ENCODE results near the gene PLEKHA3. TPM values are rescaled to one million over a fixed set of nuclear protein-coding genes. Genes with fewer than 3 reads are reported as not detected.
A peak's percentile ranks its signal among the peaks of the same experiment; 100 is the strongest.

The PLEKHA3 gene
- total and polyA plus RNA-seq, 10 of the 15 experiments (the other 5 are each of a cell fraction or from before 2014, with no cell fraction given) = 1.4 to 21.1 (median 7.4) TPM

DNA sequence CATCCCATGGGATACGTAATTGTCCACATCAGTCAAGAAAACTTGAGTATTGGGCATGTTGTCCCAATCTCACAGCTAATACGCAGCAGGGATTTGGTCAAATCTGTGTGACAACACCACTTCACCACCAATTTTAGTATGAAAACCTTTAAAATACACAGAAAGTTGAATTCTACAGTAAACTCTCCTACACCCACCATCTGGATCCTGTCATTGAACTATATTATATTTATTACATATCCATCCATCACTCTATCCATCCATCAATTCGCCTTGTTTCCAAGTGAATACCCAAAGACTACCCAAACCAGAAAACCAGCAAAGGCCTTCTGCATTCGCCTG is 1.0 kb upstream of the PLEKHA3 start:
- H3K79me2 ChIP-seq (ENCODE audit: control insufficient read depth, insufficient read depth, low read length) = peaks cover 39% of the 10 kb centered on the region
- ChIA-PET SMC1A (ENCODE audit: uncharacterized antibody, unreplicated experiment) (interaction anchor here (1.0 kb wide), 2 partner anchors 49 to 51 kb away, joined by 3 read pairs; no protein-coding TSS in a partner anchor), CTCF (interaction anchor here (0.9 to 1.8 kb wide), 6 partner anchors 17 to 221 kb away, joined by 3 to 10 read pairs (median 4); no protein-coding TSS in a partner anchor), POLR2A (interaction anchor here (0.7 kb wide), 1 partner anchor 17 kb away, joined by 7 read pairs; no protein-coding TSS in a partner anchor), RAD21 (ENCODE audit: unreplicated experiment) (interaction anchor here (1.6 kb wide), 1 partner anchor 49 kb away, joined by 8 read pairs; no protein-coding TSS in a partner anchor)
- no TSS peak for BruUV-seq (replicated peaks)
- intact Hi-C loops (cut with micrococcal nuclease; ENCODE audit: unreplicated experiment) = loop anchor here (1.0 to 10.0 kb wide), 3 partner anchors 44 to 436 kb away; no protein-coding TSS in a partner anchor
- H4K20me1 ChIP-seq (ENCODE audit: control insufficient read depth, insufficient read depth) = no peaks in the 10 kb centered on the region
- TF ChIP-seq JUNB (IDR thresholded peaks at IDR 0.05) = no peak
- TF ChIP-seq RUNX3 (IDR thresholded peaks at IDR 0.05; ENCODE audit: low read length) = no peak
- 0 out of 4 replicates have a peak, but pooled peaks of 1 of the 2 experiments have one; percentile 88 for TF ChIP-seq IKZF2 (IDR thresholded peaks at IDR 0.05)
- TF ChIP-seq IKZF1 (conservative IDR thresholded peaks at IDR 0.05) = peak; percentile 80; the same call in 1 of the 2 replicates
- no peak for ATAC-seq
- peak overlapping the region; percentile 97 for H3K4me2 ChIP-seq (ENCODE audit: control insufficient read depth, insufficient read depth)
- H3K9ac ChIP-seq (ENCODE audit: control insufficient read depth, insufficient read depth, low read length) = peak overlapping the region; percentile 94; the same call in 1 of the 2 replicates
- 26% methylated on average over 4 of the region's 4 CpGs for WGBS (ENCODE audit: insufficient coverage, insufficient replicate concordance, low lambda C conversion rate, missing lambda C conversion rate)
- no peaks in the 10 kb centered on the region for H3K36me3 ChIP-seq (ENCODE audit: control insufficient read depth in 2 of 2, insufficient read depth in 2 of 2, low read length in 1 of 2)
- H3K4me1 ChIP-seq (ENCODE audit: control insufficient read depth, insufficient read depth, low read length) = peaks cover 7% of the 10 kb centered on the region; the same call in 1 of the 2 replicates
- peak overlapping the region; percentile 98 for H2AFZ ChIP-seq (ENCODE audit: control insufficient read depth, low read depth, low read length)
- peak overlapping the region; percentile 99; the same call in 1 of the 2 replicates for H3K4me3 ChIP-seq
- no peak overlapping the region; the same call in 1 of the 2 replicates for H3K27ac ChIP-seq (ENCODE audit: control insufficient read depth, insufficient read depth)
- H3K27me3 ChIP-seq (replicated peaks in 1 of 2; ENCODE audit: control insufficient read depth in 2 of 2, insufficient read depth in 2 of 2, low read length in 1 of 2) = no peaks in the 10 kb centered on the region
- no peaks in the 10 kb centered on the region for H3K9me3 ChIP-seq (replicated peaks; ENCODE audit: control insufficient read depth, insufficient read depth, low read length)
- FAIRE-seq = no peak
- in situ Hi-C loops (cut with MboI) = no loop called here
- DNase-seq (ENCODE audit: low read depth, low spot score) = no peak

DNA sequence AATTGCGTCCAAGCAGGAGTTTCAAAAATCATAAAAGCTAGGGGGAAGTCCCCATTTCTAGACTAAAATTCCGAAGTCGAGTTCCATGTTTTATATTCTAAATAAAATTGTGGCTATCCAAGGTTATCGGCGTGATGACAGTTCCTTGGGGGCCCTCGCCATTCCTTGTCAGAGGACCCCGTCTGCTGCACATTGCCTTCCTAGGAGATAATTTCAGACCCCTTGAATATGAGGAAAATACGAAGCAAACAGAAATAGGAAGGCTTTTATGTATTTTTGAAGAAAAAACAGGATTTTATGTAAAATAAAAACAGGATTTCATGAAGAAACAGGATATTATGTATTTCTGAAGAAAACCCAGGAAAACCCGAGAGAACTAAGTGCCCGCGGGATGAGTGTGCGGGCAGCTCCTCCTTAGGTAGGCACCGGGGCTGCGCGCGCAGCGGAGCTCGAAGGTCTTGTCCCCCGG is 465 bp upstream of the PLEKHA3 start:
- no peak for FAIRE-seq
- BruUV-seq (replicated peaks) = no TSS peak
- TF ChIP-seq BACH1 (IDR thresholded peaks at IDR 0.05; ENCODE audit: borderline replicate concordance) (no peak), SMARCA5 (IDR thresholded peaks at IDR 0.05) (no peak), MEF2B (IDR thresholded peaks at IDR 0.05; ENCODE audit: partially characterized antibody, poor library complexity, severe bottlenecking) (peak; percentile 26), STAT3 (IDR thresholded peaks at IDR 0.05; ENCODE audit: low read depth, low read length) (no peak), SREBF2 (IDR thresholded peaks at IDR 0.05; ENCODE audit: low read length) (no peak), SUZ12 (IDR thresholded peaks at IDR 0.05; ENCODE audit: unreplicated experiment) (no peak), KLF5 (IDR thresholded peaks at IDR 0.05; ENCODE audit: partially characterized antibody) (no peak)
- TF ChIP-seq, protein P1, sequence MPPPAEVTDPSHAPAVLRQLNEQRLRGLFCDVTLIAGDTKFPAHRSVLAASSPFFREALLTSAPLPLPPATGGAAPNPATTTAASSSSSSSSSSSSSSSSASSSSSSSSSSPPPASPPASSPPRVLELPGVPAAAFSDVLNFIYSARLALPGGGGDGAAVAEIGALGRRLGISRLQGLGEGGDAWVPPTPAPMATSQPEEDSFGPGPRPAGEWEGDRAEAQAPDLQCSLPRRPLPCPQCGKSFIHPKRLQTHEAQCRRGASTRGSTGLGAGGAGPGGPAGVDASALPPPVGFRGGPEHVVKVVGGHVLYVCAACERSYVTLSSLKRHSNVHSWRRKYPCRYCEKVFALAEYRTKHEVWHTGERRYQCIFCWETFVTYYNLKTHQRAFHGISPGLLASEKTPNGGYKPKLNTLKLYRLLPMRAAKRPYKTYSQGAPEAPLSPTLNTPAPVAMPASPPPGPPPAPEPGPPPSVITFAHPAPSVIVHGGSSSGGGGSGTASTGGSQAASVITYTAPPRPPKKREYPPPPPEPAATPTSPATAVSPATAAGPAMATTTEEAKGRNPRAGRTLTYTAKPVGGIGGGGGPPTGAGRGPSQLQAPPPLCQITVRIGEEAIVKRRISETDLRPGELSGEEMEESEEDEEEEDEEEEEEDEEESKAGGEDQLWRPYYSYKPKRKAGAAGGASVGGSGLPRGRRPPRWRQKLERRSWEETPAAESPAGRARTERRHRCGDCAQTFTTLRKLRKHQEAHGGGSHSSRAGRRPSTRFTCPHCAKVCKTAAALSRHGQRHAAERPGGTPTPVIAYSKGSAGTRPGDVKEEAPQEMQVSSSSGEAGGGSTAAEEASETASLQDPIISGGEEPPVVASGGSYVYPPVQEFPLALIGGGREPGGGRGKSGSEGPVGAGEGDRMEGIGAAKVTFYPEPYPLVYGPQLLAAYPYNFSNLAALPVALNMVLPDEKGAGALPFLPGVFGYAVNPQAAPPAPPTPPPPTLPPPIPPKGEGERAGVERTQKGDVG (CRISPR knock-in tag; IDR thresholded peaks at IDR 0.05) = no peak

More for the DNA sequence above, 465 bp upstream of the PLEKHA3 start:
- ATAC-seq (no peak), DNase-seq (ENCODE audit: low read depth, low spot score) (no peak)
- H4K20me1 ChIP-seq (ENCODE audit: control insufficient read depth, insufficient read depth) = no peaks in the 10 kb centered on the region
- 17% methylated on average over 19 of the region's 19 CpGs for WGBS (ENCODE audit: insufficient coverage, insufficient replicate concordance, low lambda C conversion rate, missing lambda C conversion rate)
- ChIA-PET RAD21 (ENCODE audit: unreplicated experiment) (interaction anchor here (0.7 to 1.6 kb wide), 2 partner anchors 48 to 52 kb away, joined by 3 to 8 read pairs; no protein-coding TSS in a partner anchor), POLR2A (interaction anchor here (0.7 to 0.8 kb wide), 2 partner anchors 18 to 49 kb away, joined by 3 to 7 read pairs; no protein-coding TSS in a partner anchor), CTCF (interaction anchor here (0.5 to 1.8 kb wide), 8 partner anchors 16 to 316 kb away, joined by 3 to 10 read pairs (median 3); no protein-coding TSS in a partner anchor), SMC1A (ENCODE audit: uncharacterized antibody, unreplicated experiment) (interaction anchor here (0.6 to 1.0 kb wide), 4 partner anchors 17 to 50 kb away, joined by 3 to 4 read pairs (median 3); no protein-coding TSS in a partner anchor)
- intact Hi-C loops (cut with micrococcal nuclease; ENCODE audit: unreplicated experiment) = loop anchor here (1.0 to 10.0 kb wide), 4 partner anchors 43 to 435 kb away; no protein-coding TSS in a partner anchor
- peak overlapping the region; percentile 43 for H3K27ac ChIP-seq (ENCODE audit: control insufficient read depth, insufficient read depth)
- peaks cover 7% of the 10 kb centered on the region; the same call in 1 of the 2 replicates for H3K4me1 ChIP-seq (ENCODE audit: control insufficient read depth, insufficient read depth, low read length)
- peak overlapping the region; percentile 79 for H2AFZ ChIP-seq (ENCODE audit: control insufficient read depth, low read depth, low read length)
- H3K9ac ChIP-seq (ENCODE audit: control insufficient read depth, insufficient read depth, low read length) = peak overlapping the region; percentile 66; the same call in 1 of the 2 replicates
- peak overlapping the region; percentile 45; the same call in 1 of the 2 replicates for H3K4me2 ChIP-seq (ENCODE audit: control insufficient read depth, insufficient read depth)
- no peaks in the 10 kb centered on the region for H3K9me3 ChIP-seq (replicated peaks; ENCODE audit: control insufficient read depth, insufficient read depth, low read length)
- H3K4me3 ChIP-seq = peak overlapping the region; percentile 93
- in situ Hi-C loops (cut with MboI) = no loop called here
- no peaks in the 10 kb centered on the region for H3K36me3 ChIP-seq (ENCODE audit: control insufficient read depth in 2 of 2, insufficient read depth in 2 of 2, low read length in 1 of 2)
- no peaks in the 10 kb centered on the region for H3K27me3 ChIP-seq (replicated peaks in 1 of 2; ENCODE audit: control insufficient read depth in 2 of 2, insufficient read depth in 2 of 2, low read length in 1 of 2)
- peaks cover 43% of the 10 kb centered on the region for H3K79me2 ChIP-seq (ENCODE audit: control insufficient read depth, insufficient read depth, low read length)

Data from GM12878 (cell line).